ENCODE measurements around the gene AIG1. TPM values are rescaled to one million over a fixed set of nuclear protein-coding genes. Genes with fewer than 3 reads are reported as not detected.
"Not testable (repeated sequence)": the region's sequence is repeated elsewhere in the genome, so short reads cannot be mapped to it uniquely, and the experiment has no call there.

Gene AIG1
- total and polyA plus RNA-seq, 2 experiments from 2014 or later, result 92.8 to 102 TPM

- Histone ChIP-seq H2AFZ (no peak overlapping the region), H3K9me3 (ENCODE audit: low read depth) (no peaks in the 10 kb centered on the region), H3K27me3 (no peaks in the 10 kb centered on the region), H3K4me3 (no peak overlapping the region), H3K9me2 (replicated peaks; ENCODE audit: insufficient read depth) (no peaks in the 10 kb centered on the region), H3K27ac (no peak overlapping the region), H3K36me3 (replicated peaks; ENCODE audit: insufficient read depth, low read depth) (no peaks in the 10 kb centered on the region), H3K79me2 (no peaks in the 10 kb centered on the region), H4K20me1 (ENCODE audit: insufficient read depth, poor library complexity, severe bottlenecking) (no peaks in the 10 kb centered on the region), H3K4me1 (ENCODE audit: insufficient read depth) (no peaks in the 10 kb centered on the region), H3K4me2 (no peak overlapping the region)
- no peak for DNase-seq (ENCODE audit: low spot score)
- 76% methylated on average over 6 of the region's 6 CpGs for WGBS (ENCODE audit: low lambda C conversion rate, missing lambda C conversion rate)
- no peak for TF ChIP-seq EZH2phosphoT487 (IDR thresholded peaks at IDR 0.05; ENCODE audit: low read depth, severe bottlenecking, unreplicated experiment)
- TF ChIP-seq EZH2 (IDR thresholded peaks at IDR 0.05; ENCODE audit: borderline replicate concordance), result no peak
- no peak for TF ChIP-seq CTCF (IDR thresholded peaks at IDR 0.05; ENCODE audit: poor library complexity)
Measured at GRCh38 chr6:143245656-143246055, 185.0 kb downstream of the AIG1 start.

- H3K27me3 ChIP-seq; H3K4me3 ChIP-seq; H3K4me1 ChIP-seq (ENCODE audit: insufficient read depth); H3K79me2 ChIP-seq; H3K27ac ChIP-seq; H3K36me3 ChIP-seq (replicated peaks; ENCODE audit: insufficient read depth, low read depth); H2AFZ ChIP-seq; DNase-seq (ENCODE audit: low spot score); H4K20me1 ChIP-seq (ENCODE audit: insufficient read depth, poor library complexity, severe bottlenecking); H3K9me2 ChIP-seq (replicated peaks; ENCODE audit: insufficient read depth); H3K9me3 ChIP-seq (ENCODE audit: low read depth); H3K4me2 ChIP-seq: not testable (repeated sequence)
- WGBS (ENCODE audit: low lambda C conversion rate, missing lambda C conversion rate), result 97% methylated on average over 4 of the region's 4 CpGs
Measured at GRCh38 chr6:143246166-143246775, 185.6 kb downstream of the AIG1 start.

GRCh38 chr6:143247586-143247985 is 186.9 kb downstream of the AIG1 start:
- no peak overlapping the region for H3K4me3 ChIP-seq
- TF ChIP-seq CTCF (IDR thresholded peaks at IDR 0.05; ENCODE audit: poor library complexity) (no peak), EZH2 (IDR thresholded peaks at IDR 0.05; ENCODE audit: borderline replicate concordance) (no peak), EZH2phosphoT487 (IDR thresholded peaks at IDR 0.05; ENCODE audit: low read depth, severe bottlenecking, unreplicated experiment) (no peak)
- H4K20me1 ChIP-seq (ENCODE audit: insufficient read depth, poor library complexity, severe bottlenecking), result no peaks in the 10 kb centered on the region
- no peak overlapping the region for H3K27ac ChIP-seq
- H3K4me1 ChIP-seq (ENCODE audit: insufficient read depth), result no peaks in the 10 kb centered on the region
- no peaks in the 10 kb centered on the region for H3K27me3 ChIP-seq
- no peak overlapping the region for H2AFZ ChIP-seq
- no peaks in the 10 kb centered on the region for H3K9me3 ChIP-seq (ENCODE audit: low read depth)
- no peaks in the 10 kb centered on the region for H3K36me3 ChIP-seq (replicated peaks; ENCODE audit: insufficient read depth, low read depth)
- no peak for DNase-seq (ENCODE audit: low spot score)
- H3K9me2 ChIP-seq (replicated peaks; ENCODE audit: insufficient read depth), result no peaks in the 10 kb centered on the region
- H3K4me2 ChIP-seq, result no peak overlapping the region
- H3K79me2 ChIP-seq, result no peaks in the 10 kb centered on the region
- 82% methylated on average over 3 of the region's 3 CpGs for WGBS (ENCODE audit: low lambda C conversion rate, missing lambda C conversion rate)

GRCh38 chr6:143248359-143248758 is 187.7 kb downstream of the AIG1 start:
- H3K9me3 ChIP-seq (ENCODE audit: low read depth), result no peaks in the 10 kb centered on the region
- H2AFZ ChIP-seq, result no peak overlapping the region
- WGBS (ENCODE audit: low lambda C conversion rate, missing lambda C conversion rate), result 94% methylated on average over 4 of the region's 4 CpGs
- H3K4me3 ChIP-seq, result no peak overlapping the region
- no peaks in the 10 kb centered on the region for H3K4me1 ChIP-seq (ENCODE audit: insufficient read depth)
- H4K20me1 ChIP-seq (ENCODE audit: insufficient read depth, poor library complexity, severe bottlenecking), result no peaks in the 10 kb centered on the region
- H3K4me2 ChIP-seq, result no peak overlapping the region
- DNase-seq (ENCODE audit: low spot score), result no peak
- no peaks in the 10 kb centered on the region for H3K36me3 ChIP-seq (replicated peaks; ENCODE audit: insufficient read depth, low read depth)
- no peaks in the 10 kb centered on the region for H3K79me2 ChIP-seq
- H3K9me2 ChIP-seq (replicated peaks; ENCODE audit: insufficient read depth), result no peaks in the 10 kb centered on the region
- TF ChIP-seq EZH2 (IDR thresholded peaks at IDR 0.05; ENCODE audit: borderline replicate concordance) (no peak), CTCF (IDR thresholded peaks at IDR 0.05; ENCODE audit: poor library complexity) (no peak), EZH2phosphoT487 (IDR thresholded peaks at IDR 0.05; ENCODE audit: low read depth, severe bottlenecking, unreplicated experiment) (no peak)
- H3K27ac ChIP-seq, result no peak overlapping the region
- H3K27me3 ChIP-seq, result no peaks in the 10 kb centered on the region

Measured in hepatocyte (in vitro differentiated cells).